ENCODE measurements around the gene STH.

The STH gene

DNA sequence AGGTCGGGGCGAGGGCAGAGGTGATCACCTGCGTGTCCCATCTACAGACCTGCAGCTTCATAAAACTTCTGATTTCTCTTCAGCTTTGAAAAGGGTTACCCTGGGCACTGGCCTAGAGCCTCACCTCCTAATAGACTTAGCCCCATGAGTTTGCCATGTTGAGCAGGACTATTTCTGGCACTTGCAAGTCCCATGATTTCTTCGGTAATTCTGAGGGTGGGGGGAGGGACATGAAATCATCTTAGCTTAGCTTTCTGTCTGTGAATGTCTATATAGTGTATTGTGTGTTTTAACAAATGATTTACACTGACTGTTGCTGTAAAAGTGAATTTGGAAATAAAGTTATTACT is 28.9 kb downstream of the STH start:
- DNase-seq (ENCODE audit: low read depth): no peak

DNA sequence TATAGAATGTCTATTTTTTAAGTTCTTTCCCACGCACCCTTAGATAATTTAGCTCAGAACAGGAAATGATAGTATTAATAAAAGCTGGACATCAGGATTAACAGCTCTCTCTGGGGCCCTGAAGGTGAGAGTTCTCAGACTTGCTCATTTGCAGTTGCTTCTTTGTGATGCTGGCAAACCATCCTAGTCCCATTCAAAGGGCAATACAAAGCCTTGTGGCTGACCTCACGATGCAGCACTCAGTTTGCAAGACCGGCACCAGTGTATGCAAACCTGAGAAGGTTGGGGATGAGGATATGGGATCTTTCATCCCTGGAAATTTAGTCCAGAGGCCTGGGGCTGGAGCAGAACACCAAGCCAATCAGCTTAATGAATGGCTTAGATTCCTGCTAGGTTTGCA is 29.3 kb downstream of the STH start:
- no peak for DNase-seq (ENCODE audit: low read depth)

DNA sequence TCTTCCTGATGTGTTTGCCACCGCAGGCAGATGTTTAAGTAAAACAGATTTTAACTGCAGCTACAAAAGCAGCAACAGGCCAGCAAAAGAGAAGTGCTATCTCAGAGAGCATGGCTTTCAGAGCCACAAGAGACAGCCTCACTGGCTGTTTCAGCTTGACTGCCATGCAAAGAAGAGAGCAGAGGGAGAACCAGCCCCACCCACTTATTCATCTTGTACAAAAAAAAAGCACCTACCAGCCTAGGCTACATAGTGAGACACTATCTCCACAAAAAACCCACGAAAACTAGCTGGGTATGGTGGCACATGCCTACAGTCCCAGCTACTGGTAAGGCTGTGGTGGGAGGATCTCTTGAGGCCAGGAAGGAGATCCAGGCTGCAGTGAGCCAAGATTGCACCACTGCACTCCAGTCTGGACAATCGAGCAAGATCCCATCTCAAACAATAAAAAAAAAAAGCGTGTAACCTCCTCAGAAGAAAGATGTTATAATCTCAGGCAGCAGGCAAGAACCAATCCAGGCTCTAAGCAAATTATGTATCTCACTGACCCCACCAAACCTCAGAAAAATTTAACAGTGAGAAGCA is 30.0 kb downstream of the STH start:
- no peak for DNase-seq (ENCODE audit: low read depth)

DNA sequence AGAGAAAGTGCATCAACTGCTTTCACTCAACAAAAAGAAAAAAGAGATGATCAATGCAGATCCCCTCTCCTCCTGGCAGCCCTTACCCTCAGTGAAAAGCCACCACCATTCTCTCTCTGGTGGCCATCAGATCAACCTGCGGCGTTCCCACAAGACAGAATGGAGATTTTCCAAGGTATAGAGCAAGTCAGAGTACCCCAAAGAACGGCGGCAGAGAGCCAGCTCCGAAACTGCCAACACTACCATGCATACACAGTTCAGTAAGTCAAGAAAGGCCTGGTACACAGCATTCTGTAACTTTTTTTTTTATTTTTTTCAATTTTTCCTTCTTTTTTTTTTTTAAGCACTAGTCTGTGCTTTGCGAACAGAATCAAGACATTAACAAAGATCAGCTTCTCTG is 30.6 kb downstream of the STH start:
- DNase-seq (ENCODE audit: low read depth): no peak

DNA sequence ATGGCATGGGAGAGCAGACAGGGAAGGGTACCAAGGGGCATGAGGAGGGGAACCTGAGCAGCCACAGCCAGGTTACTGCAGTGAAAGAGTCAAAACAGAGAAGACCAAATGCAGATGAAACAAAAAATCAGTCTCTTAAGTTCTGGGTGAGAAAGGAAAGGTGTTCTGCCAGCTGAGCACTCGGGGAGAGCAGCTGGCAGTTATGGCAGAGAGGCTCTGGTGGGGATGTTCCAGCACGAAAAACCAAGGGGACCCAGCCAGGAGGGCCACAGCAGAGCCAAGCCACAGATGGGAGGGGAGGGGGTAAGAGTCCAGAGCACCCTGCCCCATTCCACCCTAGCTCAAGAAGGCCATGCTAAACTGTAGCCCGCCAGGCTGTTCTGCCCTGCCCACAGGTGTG is 31.7 kb downstream of the STH start:
- DNase-seq (ENCODE audit: low read depth): no peak

DNA sequence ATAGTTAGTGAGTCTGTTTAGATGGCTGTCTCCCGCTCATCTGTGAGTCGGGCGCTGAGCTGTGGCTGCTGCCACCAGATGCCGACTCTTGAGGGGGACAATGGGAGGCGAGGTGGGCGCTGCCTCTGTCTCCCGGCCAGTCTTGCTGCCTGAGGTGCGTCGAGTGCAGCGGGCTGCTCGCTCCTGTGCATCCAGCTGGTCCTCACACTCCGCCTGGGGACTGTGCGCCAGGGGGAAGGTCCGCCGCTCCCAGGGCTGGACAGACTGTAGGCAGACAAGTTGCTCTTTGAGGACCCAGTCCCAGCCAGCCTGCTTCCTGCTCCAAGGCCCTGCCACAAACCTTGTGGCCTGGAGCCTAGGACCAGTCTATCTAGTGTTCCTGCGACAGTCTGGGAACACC is 32.4 kb downstream of the STH start:
- no peak for DNase-seq (ENCODE audit: low read depth)

DNA sequence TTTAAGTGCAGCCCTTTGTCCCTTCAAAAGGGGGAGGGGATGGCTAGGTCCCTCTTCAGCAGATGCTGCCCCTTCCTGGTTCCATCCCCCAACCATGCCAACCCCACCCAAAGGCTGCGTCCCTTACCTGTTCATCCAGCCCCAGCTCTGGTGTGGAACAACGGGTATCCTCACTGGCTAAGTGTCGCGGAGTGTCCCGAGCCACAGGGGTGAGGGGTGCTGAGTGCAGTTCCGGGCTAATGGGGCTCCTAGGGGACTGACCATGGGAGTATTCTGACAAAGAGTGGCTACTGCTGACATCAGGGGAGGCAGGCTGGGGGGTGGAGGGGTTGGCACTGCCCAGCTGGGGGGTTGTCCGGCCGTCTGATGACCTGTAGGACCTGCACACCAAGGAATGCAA is 32.9 kb downstream of the STH start:
- DNase-seq (ENCODE audit: low read depth): no peak

DNA sequence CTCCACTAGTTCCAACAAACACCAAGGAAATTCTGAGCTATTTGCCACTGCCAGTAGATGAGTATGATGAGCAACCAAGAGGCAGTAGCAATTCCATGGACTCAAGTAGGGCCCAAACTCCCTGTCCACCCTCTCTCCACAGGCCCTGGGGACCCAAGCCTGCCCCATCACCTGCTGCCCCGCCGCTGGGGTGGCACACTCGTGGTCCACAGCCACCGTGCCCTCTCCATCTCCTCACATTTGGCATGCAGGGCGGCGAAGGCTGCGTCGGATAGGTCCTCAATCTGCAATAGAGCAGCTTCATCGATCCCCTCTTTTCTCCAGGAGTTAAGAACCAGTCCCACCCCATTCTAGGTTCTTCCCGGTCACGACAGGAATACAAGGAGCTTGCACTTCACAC is 33.9 kb downstream of the STH start:
- DNase-seq (ENCODE audit: low read depth): no peak

DNA sequence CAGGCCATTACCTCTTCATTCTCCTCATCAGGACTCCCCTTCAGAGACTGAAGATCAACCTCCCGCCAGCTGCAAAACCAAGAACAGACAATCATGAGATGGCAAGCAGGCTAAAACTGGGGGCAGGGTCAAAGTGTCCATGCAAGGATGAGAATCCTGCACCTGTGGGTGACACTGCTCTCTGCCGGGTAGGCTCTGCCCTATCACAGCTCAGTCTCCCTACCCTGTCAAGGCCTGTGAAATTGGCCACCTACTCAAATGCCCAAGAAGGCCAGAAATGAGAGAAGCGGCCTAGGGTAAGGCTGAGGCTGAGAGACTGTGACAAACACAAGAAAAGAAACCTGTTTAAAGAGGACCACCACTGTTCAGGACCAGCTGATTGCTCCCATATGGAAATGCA is 34.3 kb downstream of the STH start:
- DNase-seq (ENCODE audit: low read depth): no peak

DNA sequence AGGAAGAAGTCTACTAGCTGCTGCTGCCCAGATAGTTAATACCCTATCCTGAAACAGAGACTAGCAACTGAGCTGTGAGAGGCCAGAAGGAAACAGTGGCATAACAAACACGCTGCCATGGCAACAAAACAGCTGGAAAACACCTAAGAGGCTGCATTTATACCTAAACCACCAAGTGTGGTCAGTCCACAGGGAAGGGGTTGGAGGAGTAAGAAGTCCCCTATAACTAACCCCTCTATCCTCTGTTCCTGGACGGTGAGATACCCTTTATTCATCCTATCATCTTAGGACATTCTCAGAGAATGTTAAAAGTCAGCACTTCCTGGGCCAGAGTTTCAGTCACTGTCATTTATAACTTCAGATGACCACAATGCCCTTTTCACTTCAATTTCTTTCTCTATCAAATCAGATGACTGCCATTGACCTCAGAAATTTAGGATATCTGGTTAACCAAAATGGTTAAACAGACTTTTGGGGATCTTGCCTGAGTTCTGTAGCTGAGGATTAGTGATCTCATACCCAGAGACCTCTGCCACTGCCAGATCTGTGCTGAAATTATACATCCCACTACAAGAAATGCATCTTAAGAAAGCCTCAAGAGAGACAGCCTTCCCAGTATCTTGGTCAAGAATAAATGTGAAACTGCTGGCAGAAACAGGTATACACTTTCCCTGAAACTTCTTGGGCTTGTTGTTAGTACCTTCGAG is 36.2 kb downstream of the STH start:
- DNase-seq (ENCODE audit: low read depth): no peak

DNA sequence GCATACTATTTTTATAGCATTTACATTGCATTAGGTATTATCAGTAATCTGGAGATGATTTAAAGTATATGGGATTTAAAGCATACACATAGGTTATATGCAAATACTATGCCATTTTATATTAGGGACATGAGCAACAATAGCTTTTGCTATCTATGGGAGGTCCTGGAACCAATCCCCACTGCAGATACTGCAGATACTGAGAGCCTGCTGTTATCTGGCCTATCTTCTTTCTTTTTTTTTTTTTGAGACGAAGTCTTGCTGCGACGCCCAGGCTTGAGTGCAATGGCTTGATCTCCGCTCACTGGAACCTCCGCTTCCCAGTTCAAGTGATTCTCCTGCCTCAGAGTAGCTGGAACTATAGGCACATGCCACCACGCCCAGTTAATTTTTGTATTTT is 37.4 kb downstream of the STH start:
- DNase-seq (ENCODE audit: low read depth): no peak

DNA sequence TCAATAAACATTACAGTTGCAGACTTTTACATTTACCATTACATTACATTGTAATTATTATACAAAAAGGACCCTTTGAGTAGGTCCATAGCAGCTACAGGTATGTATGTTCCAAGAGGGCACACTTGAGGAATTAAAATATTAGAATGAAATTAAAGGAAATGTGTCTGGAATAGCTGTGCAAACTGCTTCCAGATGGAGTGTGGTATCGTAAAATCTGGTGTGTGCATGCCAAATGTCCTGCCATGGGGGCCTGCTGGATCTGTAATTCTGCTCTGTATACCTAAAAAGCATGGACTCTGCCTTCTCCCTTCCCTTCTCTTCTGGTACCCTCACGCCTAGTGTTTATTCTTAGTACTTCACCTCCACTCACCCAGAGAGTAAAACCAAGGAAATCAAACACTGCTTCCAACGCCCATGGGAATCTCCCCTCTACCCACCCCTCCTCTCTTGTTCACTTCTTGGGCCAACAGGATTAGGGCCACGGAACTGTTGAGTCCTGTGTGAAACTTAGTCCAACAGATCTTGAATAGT is 38.7 kb downstream of the STH start:
- DNase-seq (ENCODE audit: low read depth): no peak

DNA sequence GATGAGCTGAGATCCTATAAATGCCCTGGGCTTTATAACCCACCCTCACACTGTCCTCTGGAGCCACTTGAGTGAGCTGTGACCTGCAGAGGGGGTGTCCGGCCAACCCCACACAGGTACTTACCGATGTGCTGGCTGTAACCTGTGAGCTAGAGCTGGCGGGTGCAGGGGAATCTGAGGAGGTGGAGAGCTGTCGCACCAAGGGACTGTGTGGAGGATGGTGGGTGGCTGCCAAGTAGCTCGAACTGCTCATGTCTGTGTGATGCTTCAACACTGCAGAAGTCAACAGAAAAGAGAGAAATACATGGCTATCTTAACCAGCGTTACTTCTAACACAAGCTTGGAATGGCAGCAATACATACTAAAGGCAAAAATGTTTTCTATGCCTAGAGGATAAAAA is 39.4 kb downstream of the STH start:
- DNase-seq (ENCODE audit: low read depth): no peak

DNA sequence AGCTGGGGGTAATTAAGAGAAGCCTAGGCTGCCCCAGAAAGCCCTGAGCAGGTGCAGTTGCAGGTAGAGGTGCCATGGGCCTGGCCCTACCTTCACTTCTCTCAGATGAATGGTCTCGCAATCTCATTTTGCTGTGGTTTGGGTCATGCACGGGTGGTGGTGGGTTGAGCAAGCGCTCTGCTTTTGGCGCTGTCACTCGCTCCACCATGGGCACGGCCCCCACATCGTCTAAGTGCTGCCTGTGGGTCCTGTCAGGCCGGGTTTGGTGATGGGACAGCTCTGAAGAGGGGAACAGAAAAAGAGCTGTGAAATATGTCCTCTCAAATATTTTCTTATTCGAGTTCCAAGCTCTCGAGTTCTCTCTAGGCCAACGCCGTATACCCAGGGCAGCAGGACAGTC is 39.9 kb downstream of the STH start:
- DNase-seq (ENCODE audit: low read depth): no peak

DNA sequence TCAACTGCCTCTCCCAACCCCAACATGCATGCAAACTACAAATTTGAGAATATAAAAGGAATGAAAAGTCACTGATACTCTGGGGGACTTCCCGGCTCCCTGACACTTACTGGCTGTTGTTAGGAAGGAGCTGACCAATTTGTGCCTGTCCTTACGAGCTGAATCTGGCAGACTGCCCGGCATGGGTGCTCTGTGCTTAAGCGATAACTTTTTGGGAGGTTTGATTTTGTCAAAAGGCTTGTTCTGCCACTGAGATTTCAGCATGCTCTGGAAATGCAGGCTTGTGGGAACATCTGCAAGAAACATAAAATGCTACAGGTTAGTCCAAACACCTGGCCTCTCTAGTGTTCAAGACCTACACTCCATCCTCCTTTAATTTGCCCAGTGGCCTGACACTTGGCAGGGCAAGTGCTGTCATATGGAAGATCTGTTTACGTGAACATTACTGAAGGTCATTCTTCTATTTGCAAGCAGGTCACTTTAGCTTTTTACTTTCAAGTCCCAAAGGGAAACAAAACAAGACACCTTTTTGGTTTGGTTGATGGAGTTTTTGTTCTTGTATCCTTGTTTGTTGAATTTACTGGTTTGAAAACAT is 40.6 kb downstream of the STH start:
- no peak for DNase-seq (ENCODE audit: low read depth)

DNA sequence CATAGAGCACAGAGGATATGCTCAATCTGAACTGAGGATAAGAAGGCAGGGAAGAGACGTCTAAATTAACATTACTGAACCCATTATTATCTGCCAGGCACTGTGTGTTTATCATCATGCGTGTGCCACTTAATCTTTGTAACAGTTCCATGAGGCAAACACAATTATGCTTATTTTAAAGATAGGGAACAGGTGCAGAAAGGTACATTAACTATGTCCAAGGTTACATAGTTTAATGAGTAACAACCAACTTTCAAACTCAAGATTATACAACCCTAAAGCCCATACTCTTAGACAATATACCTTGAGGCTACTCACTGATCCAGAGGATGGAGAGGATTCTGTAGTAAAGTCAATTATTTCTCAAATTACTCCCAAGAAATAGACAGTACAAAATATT is 43.2 kb downstream of the STH start:
- DNase-seq (ENCODE audit: low read depth): no peak

DNA sequence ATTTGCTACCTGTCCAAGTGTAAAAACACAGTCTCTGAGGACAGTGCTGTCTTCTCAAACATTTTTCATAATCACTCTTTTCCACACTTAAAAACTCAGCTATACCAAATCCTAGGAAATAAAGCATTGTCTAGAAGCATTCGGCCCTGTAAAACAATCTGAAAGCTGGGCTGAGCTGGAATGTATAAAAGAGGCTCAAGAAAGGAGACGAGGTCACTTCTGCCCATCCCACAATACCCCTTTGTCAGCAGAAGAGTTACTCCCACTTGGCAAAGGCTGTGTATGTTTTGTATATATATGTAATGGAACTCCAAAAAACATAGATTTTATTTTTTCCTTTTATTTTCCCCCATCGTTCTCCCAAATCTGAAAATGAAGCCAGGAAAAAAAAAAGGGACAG is 43.9 kb downstream of the STH start:
- no peak for DNase-seq (ENCODE audit: low read depth)

DNA sequence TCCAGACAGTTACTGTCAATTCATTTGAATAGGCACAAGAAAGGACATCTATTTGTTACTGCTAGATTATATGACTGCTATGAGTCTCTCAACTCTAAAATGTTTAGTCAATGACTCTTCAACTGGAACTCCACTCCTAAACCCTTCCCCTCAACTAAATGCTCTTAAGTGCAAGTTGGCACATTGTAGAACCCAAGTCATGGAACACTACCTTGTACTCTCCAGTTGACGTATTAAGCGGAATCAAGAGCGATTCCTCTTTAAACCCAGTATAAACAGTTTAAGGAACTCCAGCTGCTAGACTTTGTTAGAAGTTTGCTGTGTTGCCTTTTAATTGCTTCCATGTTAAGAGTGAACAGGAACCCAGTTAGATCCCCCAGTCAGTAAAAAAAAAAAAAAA is 44.6 kb downstream of the STH start:
- peak; percentile 23 for DNase-seq (ENCODE audit: low read depth)

DNA sequence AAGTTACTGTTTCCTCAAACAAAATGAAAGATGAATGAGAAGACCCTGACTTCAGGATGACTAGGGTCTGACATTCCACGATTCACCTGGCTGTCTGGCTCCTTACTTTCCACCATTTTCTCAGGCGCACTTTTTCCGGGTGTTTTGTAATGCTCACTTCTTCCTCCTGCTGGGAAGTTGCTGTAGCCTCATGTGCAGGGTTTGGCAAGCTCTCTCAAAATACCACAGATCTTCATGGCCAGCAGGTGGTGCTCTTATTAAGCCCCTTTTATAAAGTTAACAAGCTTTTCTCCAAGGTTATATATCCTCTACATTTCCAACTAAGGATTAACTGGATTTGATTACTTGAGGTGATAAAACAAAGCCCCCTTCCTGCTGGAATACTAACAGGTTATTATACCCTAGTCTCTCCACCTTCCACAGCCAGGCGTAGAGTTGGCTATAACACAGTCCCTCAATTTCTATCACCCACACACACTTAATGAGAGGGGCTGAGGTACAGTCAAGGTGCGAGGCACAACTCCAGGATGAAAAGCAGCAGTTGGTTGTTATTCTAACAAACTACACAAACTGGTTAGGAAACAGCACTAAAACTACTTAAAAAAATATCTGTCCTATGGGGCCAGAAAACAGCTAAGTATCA is 45.4 kb downstream of the STH start:
- peak; percentile 88 for DNase-seq (ENCODE audit: low read depth)

DNA sequence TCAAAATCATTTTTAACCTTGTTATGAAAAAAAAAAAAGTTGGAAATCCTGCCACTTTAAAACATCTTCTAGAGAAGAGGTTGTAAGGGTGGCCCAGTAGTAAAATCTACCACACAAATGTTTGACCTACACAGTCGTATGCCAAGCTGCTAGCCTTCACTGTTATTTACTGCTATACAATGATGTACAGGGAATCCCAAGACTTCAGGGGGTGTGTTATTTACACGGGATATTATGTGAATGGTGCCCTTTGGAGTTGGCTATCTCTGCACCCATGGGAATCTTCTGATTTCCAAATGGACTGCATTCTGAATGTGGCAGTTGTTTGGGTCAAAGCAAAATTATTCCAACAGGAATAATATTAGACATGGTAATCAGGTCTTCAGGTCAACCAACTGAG is 45.9 kb downstream of the STH start:
- DNase-seq (ENCODE audit: low read depth): no peak

DNA sequence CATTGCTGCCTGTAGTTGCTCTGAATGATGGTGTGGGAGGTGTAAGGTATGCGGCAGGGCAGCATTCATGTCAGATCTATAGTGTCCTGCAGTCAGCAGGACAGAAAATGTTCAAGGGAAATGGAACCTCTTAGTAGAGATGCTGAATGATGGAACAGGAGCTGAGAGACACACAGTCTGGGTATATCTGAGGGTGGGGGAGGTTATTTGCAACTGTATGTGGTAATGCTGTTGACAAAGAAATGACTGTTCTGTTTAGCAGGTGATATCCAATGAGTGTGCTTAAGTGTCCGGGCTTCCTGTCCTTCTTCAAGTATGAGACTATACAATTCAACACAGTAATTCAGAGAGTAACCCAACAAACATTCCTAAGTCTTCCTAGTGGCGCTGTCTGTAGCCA is 46.6 kb downstream of the STH start:
- DNase-seq (ENCODE audit: low read depth): no peak

DNA sequence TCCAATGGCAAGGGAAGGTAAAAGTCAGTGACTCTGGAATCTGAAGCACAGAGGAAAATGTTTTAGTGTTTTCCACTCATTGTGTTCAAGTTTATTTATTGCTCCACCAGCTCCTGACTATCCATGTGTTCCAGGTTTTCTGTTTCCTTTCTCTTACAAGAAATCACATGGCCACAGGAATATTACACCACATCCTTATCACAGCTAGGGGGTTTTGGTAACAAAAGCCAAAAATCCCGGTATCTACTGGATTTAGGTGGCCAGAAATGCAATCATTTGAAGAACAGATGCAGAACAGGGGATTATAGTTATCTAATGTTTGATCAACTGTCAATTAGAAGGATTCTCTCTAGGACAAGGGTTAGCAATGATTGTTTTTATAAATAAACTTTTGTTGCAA is 47.9 kb downstream of the STH start:
- peak; percentile 36 for DNase-seq (ENCODE audit: low read depth)

DNA sequence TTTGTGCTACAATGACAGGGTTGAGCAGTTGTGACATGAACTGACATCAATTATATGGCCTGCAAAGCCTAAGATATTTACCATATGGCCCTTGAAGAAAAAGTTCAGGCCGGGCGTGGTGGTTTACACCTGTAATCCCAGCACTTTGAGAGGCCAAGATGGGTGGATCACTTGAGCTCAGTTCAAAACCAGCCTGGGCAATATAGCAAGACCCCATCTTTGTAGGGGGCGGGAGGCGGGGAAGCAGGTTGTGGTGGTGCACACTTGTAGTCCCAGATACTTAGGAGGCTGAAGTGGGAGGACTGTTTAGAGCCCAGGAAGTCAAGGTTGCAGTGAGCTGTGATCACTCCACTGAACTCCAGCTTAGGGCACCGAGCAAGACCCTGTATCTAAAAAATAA is 48.3 kb downstream of the STH start:
- DNase-seq (ENCODE audit: low read depth): no peak

Measured in fibroblast of gingiva (primary cell).